HL-60 (cell line): ENCODE data around the gene PHKG2.

ENCODE experiments used
- DNase-seq, 2 experiments: peaks; one replicate each; pipeline ENCODE4 v3.0.0-alpha.2; 2010 to 2020; ENCODE audit warnings: low read depth in 1 of 2, low spot score in 1 of 2
- H3K27ac ChIP-seq: fragments of 250-450 bp; sonication (Bioruptor Pico); replicated peaks from 2 replicates; pipeline ENCODE4 v1.5.1; 2020; ENCODE audit warnings: mild to moderate bottlenecking, moderate library complexity
- H3K27me3 ChIP-seq: fragments of 250-450 bp; sonication (Bioruptor Pico); 2 replicates; pipeline ENCODE4 v1.5.1; 2021; ENCODE audit warnings: mild to moderate bottlenecking, moderate library complexity; ENCODE audit not compliant: insufficient read depth, poor library complexity, severe bottlenecking
- H3K4me3 ChIP-seq: replicated peaks from 2 replicates; pipeline ENCODE4 v1.5.1; 2011; ENCODE audit warnings: mild to moderate bottlenecking, control low read depth, low read length; ENCODE audit not compliant: insufficient read depth
- GABPA ChIP-seq: IDR thresholded peaks from 2 replicates; pipeline ENCODE4 v1.6.1; 2012; ENCODE audit warnings: low read depth
- POLR2AphosphoS5 ChIP-seq: IDR thresholded peaks from 2 replicates; pipeline ENCODE4 v1.6.1; 2012; ENCODE audit warnings: low read depth
- REST ChIP-seq: IDR thresholded peaks from 2 replicates; pipeline ENCODE4 v1.6.1; 2012; ENCODE audit warnings: low read depth; ENCODE audit not compliant: insufficient replicate concordance
- SPI1 ChIP-seq: IDR thresholded peaks from 2 replicates; pipeline ENCODE4 v1.6.1; 2012; ENCODE audit warnings: low read depth, mild to moderate bottlenecking, borderline replicate concordance
- TF ChIP-seq, protein P1 (sequence below): IDR thresholded peaks from one replicate; pipeline ENCODE4 v1.5.1; 2011; ENCODE audit warnings: low read length, control low read depth, inconsistent platforms; ENCODE audit not compliant: insufficient read depth

Gene PHKG2

DNA sequence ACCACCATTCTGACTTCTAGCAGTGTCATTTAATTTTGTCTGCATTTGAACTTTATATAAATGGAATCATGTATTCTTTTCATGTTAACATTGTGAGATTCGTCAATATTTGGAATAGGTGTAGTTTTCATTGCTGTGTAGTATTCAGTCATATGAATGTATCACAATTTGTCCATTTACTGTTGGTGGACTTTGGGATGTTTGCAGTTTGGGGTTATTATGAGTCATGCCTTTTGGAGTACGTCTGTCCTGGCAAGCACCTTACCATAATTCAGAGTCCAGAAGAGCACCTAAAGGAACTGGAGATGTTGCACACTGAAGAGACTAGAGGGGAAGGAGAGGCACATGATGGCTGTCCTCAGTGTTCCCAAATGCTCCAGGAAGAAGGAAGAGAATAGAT lies 3.1 kb upstream of the PHKG2 start:
- Histone ChIP-seq H3K4me3 (no peak overlapping the region), H3K27ac (no peak overlapping the region), H3K27me3 (no peaks in the 10 kb centered on the region)
- DNase-seq, result no peak
- TF ChIP-seq POLR2AphosphoS5 (no peak), SPI1 (no peak), GABPA (no peak), REST (no peak)
- TF ChIP-seq, protein P1, sequence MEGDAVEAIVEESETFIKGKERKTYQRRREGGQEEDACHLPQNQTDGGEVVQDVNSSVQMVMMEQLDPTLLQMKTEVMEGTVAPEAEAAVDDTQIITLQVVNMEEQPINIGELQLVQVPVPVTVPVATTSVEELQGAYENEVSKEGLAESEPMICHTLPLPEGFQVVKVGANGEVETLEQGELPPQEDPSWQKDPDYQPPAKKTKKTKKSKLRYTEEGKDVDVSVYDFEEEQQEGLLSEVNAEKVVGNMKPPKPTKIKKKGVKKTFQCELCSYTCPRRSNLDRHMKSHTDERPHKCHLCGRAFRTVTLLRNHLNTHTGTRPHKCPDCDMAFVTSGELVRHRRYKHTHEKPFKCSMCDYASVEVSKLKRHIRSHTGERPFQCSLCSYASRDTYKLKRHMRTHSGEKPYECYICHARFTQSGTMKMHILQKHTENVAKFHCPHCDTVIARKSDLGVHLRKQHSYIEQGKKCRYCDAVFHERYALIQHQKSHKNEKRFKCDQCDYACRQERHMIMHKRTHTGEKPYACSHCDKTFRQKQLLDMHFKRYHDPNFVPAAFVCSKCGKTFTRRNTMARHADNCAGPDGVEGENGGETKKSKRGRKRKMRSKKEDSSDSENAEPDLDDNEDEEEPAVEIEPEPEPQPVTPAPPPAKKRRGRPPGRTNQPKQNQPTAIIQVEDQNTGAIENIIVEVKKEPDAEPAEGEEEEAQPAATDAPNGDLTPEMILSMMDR, result no peak

DNA sequence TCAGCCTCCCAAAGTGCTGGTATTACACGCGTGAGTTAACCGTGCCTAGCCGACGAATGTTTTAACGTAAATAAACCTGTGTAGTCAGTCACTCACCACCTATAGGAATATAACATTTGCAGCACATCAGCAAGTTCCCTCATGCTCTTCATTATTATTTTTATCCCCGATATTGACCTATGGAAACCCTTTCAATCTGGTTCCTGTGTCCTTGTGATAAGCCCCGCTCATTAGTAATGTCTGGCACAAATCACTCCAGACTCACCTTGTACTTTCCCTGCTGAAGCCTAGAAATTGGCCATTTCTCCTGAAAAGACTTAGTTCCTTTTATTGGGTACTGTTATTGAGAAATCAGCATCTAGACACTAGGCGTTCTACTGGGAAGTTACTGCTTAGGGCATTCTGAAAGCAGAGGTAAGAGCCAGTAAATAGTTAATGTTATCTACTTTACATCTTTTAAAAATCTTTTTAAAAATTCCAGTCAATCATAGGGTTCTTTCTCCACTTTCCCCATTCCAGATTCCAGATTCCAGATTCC lies 1.5 kb upstream of the PHKG2 start:
- Histone ChIP-seq H3K27me3 (no peaks in the 10 kb centered on the region), H3K27ac (no peak overlapping the region), H3K4me3 (no peak overlapping the region)
- TF ChIP-seq, protein P1, result no peak
- no peak for TF ChIP-seq GABPA
- no peak for TF ChIP-seq SPI1
- TF ChIP-seq POLR2AphosphoS5, result no peak
- no peak for TF ChIP-seq REST
- DNase-seq, result no peak

DNA sequence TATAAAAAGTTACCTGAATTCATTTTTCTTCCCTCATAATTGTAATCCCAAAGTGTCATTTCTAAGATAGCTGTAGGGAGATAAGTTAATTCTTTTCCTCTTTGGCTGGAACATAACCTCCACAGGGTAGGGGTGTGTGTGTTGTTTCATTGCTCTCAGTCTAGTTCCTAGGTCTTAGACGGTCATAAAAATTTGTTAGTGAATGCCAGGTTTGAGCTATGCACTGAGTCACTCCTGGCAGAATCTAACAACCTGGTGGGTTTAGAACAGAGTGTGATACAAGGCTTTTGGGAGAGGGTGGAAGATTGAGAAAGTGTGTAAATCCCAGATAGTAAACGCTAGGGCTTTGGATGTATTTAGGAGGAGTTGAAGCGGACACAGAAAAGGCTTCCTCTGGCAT lies 894 bp upstream of the PHKG2 start:
- Histone ChIP-seq H3K27me3 (no peaks in the 10 kb centered on the region), H3K27ac (peak overlapping the region; percentile 69), H3K4me3 (no peak overlapping the region)
- TF ChIP-seq POLR2AphosphoS5, result no peak
- TF ChIP-seq GABPA, result no peak
- TF ChIP-seq, protein P1, result no peak
- TF ChIP-seq REST, result no peak
- TF ChIP-seq SPI1, result no peak
- DNase-seq, result no peak
